Sciatic nerve (tissue), 2 donors: ENCODE measurements around the gene KRTCAP2. TPM values are rescaled to one million over a fixed set of nuclear protein-coding genes. Genes with fewer than 3 reads are reported as not detected.
"Not testable (repeated sequence)": the region's sequence is repeated elsewhere in the genome, so short reads cannot be mapped to it uniquely, and the experiment has no call there.

Experiments used
- ATAC-seq: fragments of 200-7000 bp; cut with Tn5 transposase; one replicate; pipeline ENCODE4 v1.9.1; 2020; ENCODE audit warnings: mild to moderate bottlenecking, moderate library complexity
- DNase-seq: peaks from one replicate; pipeline ENCODE4 v3.0.0-alpha.2; 2020; ENCODE audit warnings: low spot score
- intact Hi-C: fragments of 100-400 bp; cut with DNase I; formaldehyde crosslinking; loops from one replicate; pipeline ENCODE4 v1.14.2; 2022
- total RNA-seq: library from RNA; stranded (reverse); fragmentation: NEBNext Ultra II Directional; extraction: Animal tissue kit (Norgen Biotek cat#: 25700); gene quantifications from one replicate; pipeline ENCODE4 v1.2.1, GENCODE V29; 2021
- donor health status: DM: no; HTN: no; CAD: no.
- donor health status: DM: no; HTN: no; CAD: no.

The KRTCAP2 gene
- 162 TPM for total RNA-seq

- DNase-seq: peak; percentile 96
- peak; percentile 88 for ATAC-seq
- intact Hi-C loops: loop anchor here (5.0 to 10.0 kb wide), 2 partner anchors 48 to 196 kb away; partner anchors contain the start of gene EFNA1
Observed at GRCh38 chr1:155172732-155173477, at the start of gene KRTCAP2. KRTCAP2 (minus strand) TSS chr1:155173304; CDS start chr1:155173224, 80 bp downstream.

- intact Hi-C loops, DNase-seq, ATAC-seq: not testable (repeated sequence)
Observed at GRCh38 chr1:155220211-155220965, 47.3 kb upstream of the KRTCAP2 start.

- DNase-seq (no peak), ATAC-seq (peak; percentile 70)
- intact Hi-C loops: no loop called here
Observed at GRCh38 chr1:155219592-155220031, 46.5 kb upstream of the KRTCAP2 start.

- peak; percentile 83 for ATAC-seq
- intact Hi-C loops: no loop called here
- DNase-seq: no peak
Observed at GRCh38 chr1:155218854-155219591, 45.9 kb upstream of the KRTCAP2 start.

GRCh38 chr1:155214702-155215101, 41.6 kb upstream of the KRTCAP2 start:
- intact Hi-C loops, DNase-seq, ATAC-seq: not testable (repeated sequence)

GRCh38 chr1:155212051-155212440, 38.9 kb upstream of the KRTCAP2 start:
- DNase-seq, intact Hi-C loops, ATAC-seq: not testable (repeated sequence)

- peak; percentile 75 for DNase-seq
- intact Hi-C loops, ATAC-seq: not testable (repeated sequence)
Observed at GRCh38 chr1:155211381-155212050, 38.4 kb upstream of the KRTCAP2 start.

GRCh38 chr1:155210314-155211104, 37.4 kb upstream of the KRTCAP2 start:
- DNase-seq (no peak), ATAC-seq (no peak)
- intact Hi-C loops: no loop called here

GRCh38 chr1:155209312-155209721, 36.2 kb upstream of the KRTCAP2 start:
- intact Hi-C loops: no loop called here
- DNase-seq: no peak
- ATAC-seq: no peak

GRCh38 chr1:155208541-155209311, 35.6 kb upstream of the KRTCAP2 start, which contains the start of gene MTX1:
MTX1 (plus strand) TSS chr1:155208695; CDS start chr1:155208805, 110 bp downstream.
- peak; percentile 91 for ATAC-seq
- intact Hi-C loops: no loop called here
- DNase-seq: peak; percentile 95

GRCh38 chr1:155207806-155208540, 34.9 kb upstream of the KRTCAP2 start, which contains the start of gene THBS3:
THBS3 (minus strand) TSS chr1:155207897; CDS start chr1:155207876, 21 bp downstream.
- peak; percentile 78 for DNase-seq
- intact Hi-C loops: no loop called here
- peak; percentile 62 for ATAC-seq

GRCh38 chr1:155206891-155207805, 34.0 kb upstream of the KRTCAP2 start:
- DNase-seq (peak; percentile 92), ATAC-seq (peak; percentile 44)
- intact Hi-C loops: no loop called here

- DNase-seq (no peak), ATAC-seq (no peak)
- intact Hi-C loops: no loop called here
Observed at GRCh38 chr1:155205969-155206593, 33.0 kb upstream of the KRTCAP2 start.

GRCh38 chr1:155205035-155205434, 31.9 kb upstream of the KRTCAP2 start:
- intact Hi-C loops: no loop called here
- DNase-seq: no peak
- ATAC-seq: no peak
